ENCODE results near the gene MS4A4A.
"Not testable (repeated sequence)": the region's sequence is repeated elsewhere in the genome, so short reads cannot be mapped to it uniquely, and the experiment has no call there.

The MS4A4A gene

GRCh38 chr11:60280412-60280811, at the start of gene MS4A4A:
MS4A4A (plus strand) TSS chr11:60280666; CDS start chr11:60280676, 10 bp downstream.
- in situ Hi-C loops (cut with HindIII; ENCODE audit: low sequenced_read_pairs) = no loop called here

DNA sequence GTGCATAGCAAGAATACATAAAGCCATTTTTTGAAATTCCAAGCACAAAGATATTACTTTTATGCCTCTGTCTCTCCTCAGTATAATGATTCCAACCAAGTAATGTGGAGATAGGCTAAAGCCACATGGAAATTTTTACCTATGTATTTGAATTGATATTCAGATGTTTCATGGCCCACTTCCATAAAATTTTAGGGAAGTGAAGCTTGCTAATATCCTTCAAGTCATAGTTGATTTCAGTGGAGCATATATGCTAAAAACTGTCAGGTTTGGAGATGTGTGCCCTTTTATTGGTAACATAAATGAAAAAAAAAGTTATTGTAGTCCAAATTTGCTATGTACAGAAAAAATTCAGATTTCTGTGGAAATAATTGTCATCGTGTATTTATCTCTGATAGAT, 49.8 kb upstream of the MS4A4A start:
- in situ Hi-C loops (cut with HindIII; ENCODE audit: low sequenced_read_pairs) = no loop called here

DNA sequence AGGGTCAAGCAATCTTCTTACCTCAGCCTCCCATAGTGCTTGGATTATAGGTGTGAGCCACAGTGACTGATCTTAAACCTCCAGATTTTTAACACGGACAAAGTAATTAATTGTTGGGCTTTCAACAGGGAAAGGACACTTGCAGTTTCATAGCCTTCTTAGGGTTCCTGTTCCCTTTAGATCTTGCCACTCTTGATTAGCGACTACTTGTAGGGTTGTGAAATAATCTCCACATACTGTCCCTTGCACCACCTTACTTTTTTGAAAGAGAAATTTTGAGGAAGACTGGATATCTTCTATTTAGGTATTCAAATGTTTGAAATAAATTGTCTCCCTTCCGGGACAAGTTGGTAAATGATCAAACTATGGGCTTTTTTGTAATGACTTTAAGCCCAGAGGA, 45.1 kb upstream of the MS4A4A start:
- in situ Hi-C loops (cut with HindIII; ENCODE audit: low sequenced_read_pairs) = no loop called here

DNA sequence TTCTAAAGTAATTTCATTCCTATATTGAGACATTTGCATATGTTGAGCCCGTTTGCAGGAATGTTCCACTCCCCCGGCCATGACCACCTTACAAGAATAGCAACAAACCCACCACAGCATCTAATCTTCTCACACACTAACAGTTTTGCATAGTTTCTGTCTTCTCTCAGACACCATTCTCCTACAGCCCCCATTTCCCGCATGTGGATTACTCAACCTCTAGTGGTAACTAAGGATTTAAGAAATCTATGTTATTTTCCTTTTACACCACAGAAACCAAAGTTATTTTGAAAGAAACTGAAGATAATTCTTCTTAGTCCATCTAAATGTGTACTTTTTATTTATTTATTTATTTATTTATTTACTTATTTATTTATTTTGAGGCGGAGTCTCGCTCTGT, 39.8 kb upstream of the MS4A4A start:
- in situ Hi-C loops (cut with HindIII; ENCODE audit: low sequenced_read_pairs) = no loop called here

DNA sequence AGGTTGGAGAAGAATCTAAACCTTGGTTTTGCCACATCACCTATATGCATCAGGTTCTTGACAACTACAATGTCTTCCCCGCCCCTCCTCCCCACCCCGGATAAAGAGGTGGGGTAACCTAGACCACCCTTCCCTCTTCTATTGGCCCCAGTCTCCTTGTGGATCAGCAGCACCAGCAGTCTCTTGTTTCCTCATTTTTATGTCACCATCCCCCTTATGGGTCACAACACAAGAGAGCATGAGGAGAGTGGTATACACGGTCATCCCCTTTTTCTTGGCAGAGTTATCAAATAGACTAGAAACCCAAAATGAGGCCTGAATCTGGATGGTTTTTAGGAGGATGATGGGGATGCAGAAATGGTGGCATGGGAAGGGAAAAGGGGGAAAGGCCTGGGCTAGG, 38.7 kb upstream of the MS4A4A start:
- in situ Hi-C loops (cut with HindIII; ENCODE audit: low sequenced_read_pairs) = no loop called here

GRCh38 chr11:60242740-60243239, 37.7 kb upstream of the MS4A4A start, which contains the start of gene MS4A4E:
MS4A4E (minus strand) TSS chr11:60243137; CDS start chr11:60230055, 13,082 bp downstream.
- in situ Hi-C loops (cut with HindIII; ENCODE audit: low sequenced_read_pairs) = no loop called here

DNA sequence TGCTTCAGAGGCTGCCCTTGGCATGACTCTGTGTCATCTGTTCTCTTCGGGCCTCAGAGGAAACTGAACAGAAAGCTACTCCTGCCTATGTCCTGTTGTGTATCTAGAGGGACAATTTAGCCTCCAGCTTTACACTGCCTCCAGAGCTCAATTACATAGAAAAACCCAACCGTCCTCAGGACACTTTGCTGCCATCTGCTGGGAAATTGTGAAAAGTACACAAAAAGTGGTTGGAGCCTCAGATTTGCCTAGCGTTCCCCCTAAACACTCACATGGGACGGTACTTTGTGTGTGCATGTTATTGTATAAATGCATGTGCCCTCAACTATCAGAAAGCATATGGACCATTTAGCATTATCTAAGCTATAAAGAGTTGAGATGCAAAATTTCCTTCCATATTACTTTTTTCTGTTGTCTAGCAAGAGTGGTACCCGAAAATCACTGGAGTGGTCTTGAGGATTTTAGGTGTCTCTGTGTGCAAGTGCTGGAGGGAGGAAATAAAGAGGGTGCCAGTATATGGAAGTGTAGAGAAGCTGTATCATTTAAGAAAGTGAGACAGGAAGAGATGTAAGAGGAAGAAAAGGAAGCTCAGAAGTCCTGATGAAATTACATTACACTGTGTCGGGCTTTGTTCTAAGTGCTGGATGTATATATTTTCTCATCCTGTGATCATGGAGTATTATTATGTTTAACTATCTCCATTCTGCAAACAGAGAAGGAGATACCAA, 28.8 kb upstream of the MS4A4A start:
- in situ Hi-C loops (cut with HindIII; ENCODE audit: low sequenced_read_pairs) = no loop called here

GRCh38 chr11:60252213-60253108, 28.0 kb upstream of the MS4A4A start:
- in situ Hi-C loops (cut with HindIII; ENCODE audit: low sequenced_read_pairs) = no loop called here

GRCh38 chr11:60257956-60258722, 22.3 kb upstream of the MS4A4A start:
- in situ Hi-C loops (cut with HindIII; ENCODE audit: low sequenced_read_pairs) = no loop called here

GRCh38 chr11:60261014-60261413, 19.5 kb upstream of the MS4A4A start:
- in situ Hi-C loops (cut with HindIII; ENCODE audit: low sequenced_read_pairs) = no loop called here

- in situ Hi-C loops (cut with HindIII; ENCODE audit: low sequenced_read_pairs) = no loop called here
Observed at GRCh38 chr11:60263402-60263801, 17.1 kb upstream of the MS4A4A start.

DNA sequence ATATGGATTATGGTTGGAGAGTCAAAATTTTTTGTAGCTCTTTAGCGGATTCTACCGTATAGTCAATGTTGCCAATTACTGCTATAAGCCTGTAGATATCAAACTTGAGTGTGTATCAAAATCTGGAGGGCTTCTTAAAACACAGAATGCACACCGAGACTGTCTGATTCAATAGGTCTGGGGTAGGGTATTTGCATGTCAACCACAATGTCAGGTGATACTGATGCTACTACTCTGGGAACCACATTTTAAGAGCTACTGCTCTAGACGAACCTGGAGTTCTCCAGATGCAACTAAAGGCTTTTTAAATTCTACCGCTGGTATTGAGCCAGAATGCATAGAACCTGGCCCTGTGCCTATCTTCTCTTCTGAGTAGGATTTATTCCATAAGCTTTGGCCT, 15.8 kb upstream of the MS4A4A start:
- in situ Hi-C loops (cut with HindIII; ENCODE audit: low sequenced_read_pairs) = no loop called here

GRCh38 chr11:60265373-60266214, 14.9 kb upstream of the MS4A4A start:
- in situ Hi-C loops (cut with HindIII; ENCODE audit: low sequenced_read_pairs) = no loop called here

- in situ Hi-C loops (cut with HindIII; ENCODE audit: low sequenced_read_pairs) = no loop called here
Observed at GRCh38 chr11:60274416-60274815, 6.0 kb upstream of the MS4A4A start.

DNA sequence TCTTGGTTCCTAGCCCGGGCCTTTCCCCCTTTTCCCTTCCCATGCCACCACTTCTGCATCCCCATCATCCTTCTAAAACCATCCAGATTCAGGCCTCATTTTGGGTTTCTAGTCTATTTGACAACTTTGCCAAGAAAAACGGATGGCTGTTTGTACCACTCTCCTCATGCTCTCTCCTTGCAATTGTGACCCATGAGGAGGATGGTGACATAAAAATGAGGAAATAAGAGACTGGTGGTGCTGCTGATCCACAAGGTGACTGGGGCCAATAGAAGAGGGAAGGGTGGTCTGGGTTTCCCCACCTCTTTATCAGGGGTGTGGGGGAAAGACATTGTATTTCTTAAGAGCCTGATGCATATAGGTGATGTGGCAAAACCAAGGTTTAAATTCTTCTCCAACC, 1.0 kb downstream of the MS4A4A start:
- in situ Hi-C loops (cut with HindIII; ENCODE audit: low sequenced_read_pairs) = no loop called here

GRCh38 chr11:60282286-60282685, 1.8 kb downstream of the MS4A4A start:
- in situ Hi-C loops (cut with HindIII; ENCODE audit: low sequenced_read_pairs) = no loop called here

- in situ Hi-C loops (cut with HindIII; ENCODE audit: low sequenced_read_pairs) = not testable (repeated sequence)
Observed at GRCh38 chr11:60285411-60286126, 5.1 kb downstream of the MS4A4A start.

DNA sequence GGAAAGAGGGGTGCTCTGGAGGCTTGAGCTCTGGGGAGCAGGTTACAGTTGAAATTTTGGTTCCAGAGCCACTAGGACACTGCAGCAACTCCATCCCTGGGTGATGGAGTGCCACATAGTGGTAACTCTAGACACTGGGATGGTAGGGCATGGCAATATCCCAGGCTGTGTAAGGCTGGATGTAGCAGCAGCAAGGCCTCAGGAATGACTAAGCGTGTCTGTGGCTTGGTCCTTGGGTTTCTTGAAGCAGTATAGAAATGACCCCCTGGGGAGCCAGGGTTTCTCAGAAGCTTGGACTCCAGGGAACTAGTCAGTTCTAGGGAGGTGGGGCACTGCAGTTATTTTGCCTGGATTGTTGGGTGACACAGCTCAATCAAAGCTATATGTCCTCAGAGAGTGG, 8.1 kb downstream of the MS4A4A start:
- in situ Hi-C loops (cut with HindIII; ENCODE audit: low sequenced_read_pairs) = no loop called here

- in situ Hi-C loops (cut with HindIII; ENCODE audit: low sequenced_read_pairs) = no loop called here
Observed at GRCh38 chr11:60292145-60292544, 11.7 kb downstream of the MS4A4A start.

GRCh38 chr11:60301178-60301577, 20.7 kb downstream of the MS4A4A start:
- in situ Hi-C loops (cut with HindIII; ENCODE audit: low sequenced_read_pairs) = no loop called here

All from endothelial cell of hepatic sinusoid (primary cell).